OCI-LY3 (cell line): ENCODE data around the gene PRMT6.

Experiments used
- H2AFZ ChIP-seq: fragments of 200-600, 300-600 bp; shearing (Covaris generic); 2 replicates; pipeline ENCODE4 v1.6.0; 2014; ENCODE audit warnings: antibody characterized with exemption, low read depth, low read length
- H3K27ac ChIP-seq: fragments of 200-600, 300-600 bp; sonication (generic); 2 replicates; pipeline ENCODE4 v1.5.1; 2014; ENCODE audit warnings: mild to moderate bottlenecking, low read length, moderate library complexity, mixed read lengths
- H3K27me3 ChIP-seq: fragments of 200-600, 300-600 bp; sonication (generic); 2 replicates; pipeline ENCODE4 v1.6.1; 2014; ENCODE audit warnings: low read depth, low read length, mixed read lengths
- H3K36me3 ChIP-seq: fragments of 200-600, 300-600 bp; sonication (generic); replicated peaks from 2 replicates; pipeline ENCODE3; 2014; ENCODE audit warnings: low read depth, low read length, mixed read lengths
- H3K4me1 ChIP-seq: fragments of 300-600, 200-600 bp; sonication (generic); 2 replicates; pipeline ENCODE4 v1.6.1; 2014; ENCODE audit warnings: low read length, mixed read lengths
- H3K4me2 ChIP-seq: fragments of 200-600, 300-600 bp; sonication (generic); 2 replicates; pipeline ENCODE4 v1.6.1; 2014; ENCODE audit warnings: low read length, mixed read lengths
- H3K4me3 ChIP-seq: fragments of 300-600, 200-600 bp; sonication (generic); 2 replicates; pipeline ENCODE4 v1.5.1; 2014; ENCODE audit warnings: antibody characterized with exemption, mild to moderate bottlenecking, low read length, moderate library complexity
- H3K79me2 ChIP-seq: fragments of 300-600, 200-600 bp; shearing (Covaris generic); 2 replicates; pipeline ENCODE4 v1.6.1; 2014; ENCODE audit warnings: mild to moderate bottlenecking, low read length, mixed read lengths
- H3K9ac ChIP-seq: fragments of 300-600, 200-600 bp; shearing (Covaris generic); 2 replicates; pipeline ENCODE4 v1.6.0; 2014; ENCODE audit warnings: mild to moderate bottlenecking, low read length, moderate library complexity
- H3K9me3 ChIP-seq: fragments of 200-600, 300-600 bp; shearing (Covaris generic); 2 replicates; pipeline ENCODE4 v1.6.1; 2014; ENCODE audit warnings: low read length, mixed read lengths; ENCODE audit not compliant: insufficient read depth
- H4K20me1 ChIP-seq: fragments of 200-600, 300-600 bp; sonication (generic); 2 replicates; pipeline ENCODE4 v1.6.1; 2016; ENCODE audit warnings: low read length, mixed read lengths; ENCODE audit not compliant: insufficient read depth
- EZH2phosphoT487 ChIP-seq: fragments of 200-600 bp; shearing (Covaris generic); IDR thresholded peaks from 2 replicates; pipeline ENCODE4 v1.6.1; 2018; ENCODE audit warnings: antibody characterized with exemption, mixed run types, low read depth
- TF ChIP-seq, protein P1 (sequence below): fragments of 200-600, 300-600 bp; sonication (generic); IDR thresholded peaks from 2 replicates; pipeline ENCODE4 v1.5.1; 2014; ENCODE audit warnings: antibody characterized with exemption, low read length, low read depth

The PRMT6 gene

DNA sequence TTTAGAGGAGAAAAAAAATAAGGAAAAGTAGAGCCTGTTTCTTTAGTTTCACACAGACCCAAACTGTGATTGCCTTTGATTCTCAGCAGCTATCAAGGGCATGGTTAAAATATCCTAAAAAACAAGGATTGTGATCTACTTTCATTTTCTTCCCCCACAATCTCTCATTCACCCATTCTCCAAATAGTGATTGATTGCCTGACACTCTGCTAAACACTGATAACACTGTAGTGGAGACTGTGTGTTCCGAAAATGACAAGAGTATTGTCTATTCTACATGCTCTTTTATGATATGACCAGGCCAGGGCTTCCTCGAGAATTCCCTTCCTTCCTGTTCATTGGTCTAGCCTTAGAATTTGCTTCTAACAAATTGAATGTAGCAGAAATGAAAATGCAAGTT is 40.2 kb downstream of the PRMT6 start:
- Histone ChIP-seq H4K20me1 (no peaks in the 10 kb centered on the region), H3K4me2 (no peak overlapping the region), H3K79me2 (no peaks in the 10 kb centered on the region), H2AFZ (no peak overlapping the region), H3K27ac (no peak overlapping the region), H3K27me3 (no peaks in the 10 kb centered on the region), H3K36me3 (no peaks in the 10 kb centered on the region), H3K9me3 (no peaks in the 10 kb centered on the region), H3K4me3 (no peak overlapping the region), H3K9ac (no peak overlapping the region), H3K4me1 (peaks cover 4% of the 10 kb centered on the region; the same call in 1 of the 2 replicates)
- TF ChIP-seq, protein P1, sequence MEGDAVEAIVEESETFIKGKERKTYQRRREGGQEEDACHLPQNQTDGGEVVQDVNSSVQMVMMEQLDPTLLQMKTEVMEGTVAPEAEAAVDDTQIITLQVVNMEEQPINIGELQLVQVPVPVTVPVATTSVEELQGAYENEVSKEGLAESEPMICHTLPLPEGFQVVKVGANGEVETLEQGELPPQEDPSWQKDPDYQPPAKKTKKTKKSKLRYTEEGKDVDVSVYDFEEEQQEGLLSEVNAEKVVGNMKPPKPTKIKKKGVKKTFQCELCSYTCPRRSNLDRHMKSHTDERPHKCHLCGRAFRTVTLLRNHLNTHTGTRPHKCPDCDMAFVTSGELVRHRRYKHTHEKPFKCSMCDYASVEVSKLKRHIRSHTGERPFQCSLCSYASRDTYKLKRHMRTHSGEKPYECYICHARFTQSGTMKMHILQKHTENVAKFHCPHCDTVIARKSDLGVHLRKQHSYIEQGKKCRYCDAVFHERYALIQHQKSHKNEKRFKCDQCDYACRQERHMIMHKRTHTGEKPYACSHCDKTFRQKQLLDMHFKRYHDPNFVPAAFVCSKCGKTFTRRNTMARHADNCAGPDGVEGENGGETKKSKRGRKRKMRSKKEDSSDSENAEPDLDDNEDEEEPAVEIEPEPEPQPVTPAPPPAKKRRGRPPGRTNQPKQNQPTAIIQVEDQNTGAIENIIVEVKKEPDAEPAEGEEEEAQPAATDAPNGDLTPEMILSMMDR = no peak
- no peak for TF ChIP-seq EZH2phosphoT487

DNA sequence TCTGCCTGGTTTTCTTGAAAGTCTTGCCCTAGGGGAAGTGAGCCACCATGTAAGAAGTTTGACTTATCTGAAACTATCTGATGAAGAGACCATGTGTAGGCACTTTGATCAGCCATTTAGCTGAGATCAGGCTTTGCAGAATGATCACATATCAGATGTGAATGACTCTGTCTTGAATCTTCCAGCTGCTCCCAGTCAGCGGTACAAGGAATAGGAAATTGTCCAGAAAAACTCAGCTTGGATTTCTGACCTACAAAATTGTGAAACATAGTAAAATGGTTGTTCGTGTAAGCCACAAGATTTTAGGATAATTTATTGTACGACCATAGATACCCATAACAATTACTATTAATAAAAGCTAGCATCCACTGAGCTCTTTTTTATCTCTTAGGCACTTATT is 42.5 kb downstream of the PRMT6 start:
- Histone ChIP-seq H3K4me1 (peaks cover 4% of the 10 kb centered on the region; the same call in 1 of the 2 replicates), H4K20me1 (no peaks in the 10 kb centered on the region), H3K36me3 (no peaks in the 10 kb centered on the region), H3K4me3 (no peak overlapping the region), H3K9ac (no peak overlapping the region), H3K4me2 (no peak overlapping the region), H3K9me3 (no peaks in the 10 kb centered on the region), H3K79me2 (no peaks in the 10 kb centered on the region), H3K27ac (no peak overlapping the region), H2AFZ (no peak overlapping the region), H3K27me3 (no peaks in the 10 kb centered on the region)
- no peak for TF ChIP-seq EZH2phosphoT487
- TF ChIP-seq, protein P1 = no peak

DNA sequence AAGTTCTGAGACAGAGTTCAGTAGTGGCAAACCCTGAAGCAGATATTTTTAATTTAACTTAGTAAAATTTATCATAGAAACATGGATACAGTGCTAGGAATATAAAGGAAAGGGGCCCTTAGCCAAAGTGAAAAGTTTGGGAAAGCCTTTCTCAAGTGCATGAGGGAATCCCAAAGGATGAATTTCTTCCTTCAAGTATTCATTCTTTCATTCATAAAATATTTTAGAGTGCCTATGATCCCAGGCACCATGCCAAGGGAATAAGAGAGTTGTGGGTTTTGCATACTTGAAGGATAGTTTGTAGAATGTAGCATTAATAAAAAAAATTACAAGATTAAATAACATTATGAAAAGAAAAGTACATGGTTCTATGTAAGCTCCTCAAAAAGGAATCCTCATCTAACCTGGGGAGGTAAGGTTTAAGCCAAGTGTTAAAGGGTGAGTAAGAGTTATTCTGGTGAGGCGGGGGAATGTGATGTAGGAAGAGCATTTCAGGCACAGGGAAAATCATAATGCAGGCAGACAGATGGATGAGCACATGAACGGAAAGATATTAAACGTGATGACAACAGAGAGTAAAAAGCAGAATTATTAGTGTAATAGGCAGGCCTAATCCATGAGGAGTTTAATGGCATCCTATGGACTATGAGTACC is 44.0 kb downstream of the PRMT6 start:
- Histone ChIP-seq H3K4me2 (no peak overlapping the region), H3K36me3 (no peaks in the 10 kb centered on the region), H4K20me1 (no peaks in the 10 kb centered on the region), H3K27ac (no peak overlapping the region), H3K79me2 (no peaks in the 10 kb centered on the region), H3K27me3 (no peaks in the 10 kb centered on the region), H3K9ac (no peak overlapping the region), H3K4me1 (peaks cover 4% of the 10 kb centered on the region; the same call in 1 of the 2 replicates), H2AFZ (no peak overlapping the region), H3K9me3 (no peaks in the 10 kb centered on the region), H3K4me3 (no peak overlapping the region)
- TF ChIP-seq, protein P1 = no peak
- TF ChIP-seq EZH2phosphoT487 = no peak

DNA sequence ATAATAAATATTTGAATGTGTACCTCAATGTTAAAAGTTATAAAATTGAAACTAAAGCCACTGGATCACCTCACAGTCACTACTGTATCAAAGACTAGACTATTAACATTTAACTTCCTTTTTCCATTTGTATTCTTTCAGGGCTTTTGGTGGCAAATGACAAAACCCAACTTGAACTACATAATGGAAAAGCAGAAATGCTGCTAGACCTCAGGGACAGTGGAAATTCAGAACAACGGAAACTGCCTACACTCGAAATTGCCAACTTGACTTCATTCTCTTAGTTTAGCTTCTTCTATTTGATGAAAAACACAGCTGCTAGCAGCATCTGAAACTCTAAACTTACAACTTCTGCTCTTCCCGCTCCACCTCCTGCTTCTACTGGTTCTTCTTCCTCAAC is 49.4 kb downstream of the PRMT6 start:
- no peak for TF ChIP-seq EZH2phosphoT487
- TF ChIP-seq, protein P1 = no peak
- Histone ChIP-seq H3K4me1 (peaks cover 12% of the 10 kb centered on the region), H3K27me3 (no peaks in the 10 kb centered on the region), H3K79me2 (no peaks in the 10 kb centered on the region), H3K36me3 (no peaks in the 10 kb centered on the region), H2AFZ (0 out of 2 replicates have a peak overlapping the region, but pooled peaks have one; percentile 2), H3K4me3 (peak overlapping the region; percentile 10; the same call in 1 of the 2 replicates), H3K9ac (no peak overlapping the region), H3K4me2 (peak overlapping the region; percentile 49), H3K27ac (peak overlapping the region; percentile 27; the same call in 1 of the 2 replicates), H3K9me3 (no peaks in the 10 kb centered on the region), H4K20me1 (no peaks in the 10 kb centered on the region)
